Muscle of arm (tissue), 12 donors: ENCODE results near the gene RERGL. TPM values are rescaled to one million over a fixed set of nuclear protein-coding genes. Genes with fewer than 3 reads are reported as not detected.

Experiments used
- polyA plus RNA-seq, 12 donors: library from polyadenylated mRNA; unstranded; fragments of 120-200 nt; gene quantifications; one replicate each; pipeline ENCODE4 v1.2.1, GENCODE V29; 2013; ENCODE audit not compliant: insufficient read length in 12 of 12

The RERGL gene
- polyA plus RNA-seq, 12 donors, result 0.48 to 3.1 (median 0.95) TPM; not detected in 3

Other genes starting within 250 kb of the RERGL start
- gene PIK3C2G, start 171.3 kb upstream of the RERGL start, polyA plus RNA-seq, result 1 to 10 TPM in 3 of 12 donors, under 1 TPM in 6, not detected in 3; 0.03 to 9.1 (median 0.30) TPM